22Rv1 (cell line): ENCODE data around the gene RPTOR.

Source experiments
- CTCF ChIP-seq: fragments of 450-650 bp; IDR thresholded peaks from 2 replicates; pipeline ENCODE4 v1.5.1; 2017; ENCODE audit warnings: mild to moderate bottlenecking
- ZFX ChIP-seq: fragments of 450-650 bp; IDR thresholded peaks from 2 replicates; pipeline ENCODE4 v1.6.1; 2017; ENCODE audit warnings: antibody characterized with exemption, borderline replicate concordance

GRCh38 chr17:80999536-81000333 lies 455.1 kb downstream of the RPTOR start:
- TF ChIP-seq CTCF (no peak), ZFX (no peak)
